Fibroblast of pulmonary artery (primary cell): ENCODE results near the gene PPM1L.
"Not testable (repeated sequence)": the region's sequence is repeated elsewhere in the genome, so short reads cannot be mapped to it uniquely, and the experiment has no call there.

ENCODE experiments used
- DNase-seq: peaks from one replicate; pipeline ENCODE4 v3.0.0-alpha.2; 2010; ENCODE audit warnings: low read depth
- H3K4me3 ChIP-seq: replicated peaks from 2 replicates; pipeline ENCODE4 v1.5.1; 2011; ENCODE audit warnings: low read depth, mild to moderate bottlenecking, control low read depth, low read length, moderate library complexity
- TF ChIP-seq, protein P1 (sequence below): IDR thresholded peaks from 2 replicates; pipeline ENCODE4 v1.5.1; 2011; ENCODE audit warnings: mild to moderate bottlenecking, control low read depth, low read length, inconsistent platforms; ENCODE audit errors: missing control alignments

The PPM1L gene

DNA sequence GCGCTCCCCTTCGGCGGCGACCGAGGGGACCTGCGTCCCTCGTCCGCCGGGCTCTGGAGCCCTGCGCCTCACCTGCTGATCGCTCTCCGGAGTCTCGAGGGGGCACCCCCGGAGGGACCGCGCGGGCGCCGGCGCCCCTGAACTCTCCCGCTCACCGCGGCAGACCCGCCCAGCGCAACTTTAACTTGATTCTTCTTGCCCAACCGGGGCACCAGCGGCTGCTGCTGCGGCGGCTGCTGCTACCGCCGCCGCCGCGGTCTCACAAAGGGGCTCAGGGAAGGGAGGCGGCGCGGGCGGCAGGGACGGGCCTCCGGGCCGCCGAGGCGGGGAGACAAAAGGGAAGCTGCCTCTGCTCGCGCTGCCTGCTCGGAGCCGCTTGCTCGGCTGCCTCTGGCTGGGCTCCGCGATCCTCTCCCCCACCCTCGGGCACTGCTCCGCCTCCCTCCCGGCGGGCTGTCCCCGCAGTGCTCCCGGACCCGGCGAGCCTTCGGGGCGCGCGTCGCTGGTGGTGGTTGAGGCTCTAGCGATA lies at the start of gene PPM1L:
Gene PPM1L, plus strand, starts transcription at position 456 of the 529 bp plus-strand sequence.
- peak within 1 kb of the TSS; percentile 73 for H3K4me3 ChIP-seq
- TF ChIP-seq, protein P1, sequence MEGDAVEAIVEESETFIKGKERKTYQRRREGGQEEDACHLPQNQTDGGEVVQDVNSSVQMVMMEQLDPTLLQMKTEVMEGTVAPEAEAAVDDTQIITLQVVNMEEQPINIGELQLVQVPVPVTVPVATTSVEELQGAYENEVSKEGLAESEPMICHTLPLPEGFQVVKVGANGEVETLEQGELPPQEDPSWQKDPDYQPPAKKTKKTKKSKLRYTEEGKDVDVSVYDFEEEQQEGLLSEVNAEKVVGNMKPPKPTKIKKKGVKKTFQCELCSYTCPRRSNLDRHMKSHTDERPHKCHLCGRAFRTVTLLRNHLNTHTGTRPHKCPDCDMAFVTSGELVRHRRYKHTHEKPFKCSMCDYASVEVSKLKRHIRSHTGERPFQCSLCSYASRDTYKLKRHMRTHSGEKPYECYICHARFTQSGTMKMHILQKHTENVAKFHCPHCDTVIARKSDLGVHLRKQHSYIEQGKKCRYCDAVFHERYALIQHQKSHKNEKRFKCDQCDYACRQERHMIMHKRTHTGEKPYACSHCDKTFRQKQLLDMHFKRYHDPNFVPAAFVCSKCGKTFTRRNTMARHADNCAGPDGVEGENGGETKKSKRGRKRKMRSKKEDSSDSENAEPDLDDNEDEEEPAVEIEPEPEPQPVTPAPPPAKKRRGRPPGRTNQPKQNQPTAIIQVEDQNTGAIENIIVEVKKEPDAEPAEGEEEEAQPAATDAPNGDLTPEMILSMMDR: no peak
- peak; percentile 42 for DNase-seq

DNA sequence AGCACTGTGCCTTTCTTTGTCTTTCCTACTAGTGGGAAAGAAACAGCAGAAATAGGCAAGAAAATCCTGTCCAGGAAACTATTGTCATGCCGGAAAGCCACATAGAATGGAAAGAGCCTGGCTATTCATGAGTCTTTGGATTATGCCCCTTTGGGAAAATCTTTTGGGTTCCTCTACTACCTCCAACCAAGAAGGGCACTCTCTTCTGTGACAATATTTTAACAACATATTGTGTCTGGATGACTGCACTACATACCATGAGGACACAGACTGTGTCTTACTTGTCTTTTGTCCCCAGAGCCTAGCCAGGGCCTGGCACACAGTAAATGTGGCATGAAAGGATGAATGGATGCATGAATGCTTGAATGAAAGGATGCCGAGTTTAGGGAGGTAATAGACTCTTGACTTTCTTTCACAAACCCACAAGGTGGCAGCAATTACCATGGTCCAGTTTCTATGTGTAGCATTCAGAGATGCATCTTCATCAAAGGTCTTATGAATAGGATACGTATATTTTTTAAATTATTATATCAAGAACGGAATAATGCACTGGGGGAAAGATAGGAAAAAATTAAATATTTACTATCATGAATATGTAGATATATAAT lies 48.7 kb upstream of the PPM1L start:
- TF ChIP-seq, protein P1: peak; percentile 54
- DNase-seq: peak; percentile 74
- H3K4me3 ChIP-seq: no peak overlapping the region

DNA sequence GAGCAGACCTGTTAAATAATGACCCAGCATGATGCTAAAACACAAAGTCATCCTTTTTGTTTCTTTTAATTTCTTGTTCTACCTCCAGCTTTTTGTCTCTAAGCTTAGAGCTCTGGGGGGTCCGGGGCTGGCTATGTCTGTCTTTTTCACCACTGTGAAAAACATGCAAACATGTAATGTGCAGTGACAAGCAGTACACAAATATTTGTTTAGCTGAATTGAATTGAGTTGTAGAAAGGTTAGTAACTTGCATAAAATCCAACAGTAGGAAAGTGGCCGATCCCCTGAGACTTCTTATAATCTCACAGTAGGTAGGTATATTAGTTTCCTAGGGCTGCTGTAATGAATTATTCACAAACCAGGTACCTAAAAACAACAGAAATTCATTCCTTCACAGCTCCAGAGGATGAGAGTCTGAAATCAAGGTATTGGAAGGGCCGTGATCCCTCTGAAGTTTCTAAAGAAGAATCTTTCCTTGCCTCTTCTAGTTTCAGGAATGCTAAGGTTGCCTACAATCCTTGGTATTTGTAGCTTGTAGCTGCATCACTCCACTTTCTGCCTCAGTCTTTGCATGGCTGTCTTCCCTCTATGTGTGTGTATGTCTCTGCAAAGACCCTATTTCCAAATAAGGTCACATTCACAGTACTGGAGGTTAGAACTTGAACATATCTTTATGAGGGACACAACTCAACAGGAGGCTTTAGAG lies 46.4 kb upstream of the PPM1L start:
- no peak for DNase-seq
- TF ChIP-seq, protein P1: no peak
- H3K4me3 ChIP-seq: no peak overlapping the region

DNA sequence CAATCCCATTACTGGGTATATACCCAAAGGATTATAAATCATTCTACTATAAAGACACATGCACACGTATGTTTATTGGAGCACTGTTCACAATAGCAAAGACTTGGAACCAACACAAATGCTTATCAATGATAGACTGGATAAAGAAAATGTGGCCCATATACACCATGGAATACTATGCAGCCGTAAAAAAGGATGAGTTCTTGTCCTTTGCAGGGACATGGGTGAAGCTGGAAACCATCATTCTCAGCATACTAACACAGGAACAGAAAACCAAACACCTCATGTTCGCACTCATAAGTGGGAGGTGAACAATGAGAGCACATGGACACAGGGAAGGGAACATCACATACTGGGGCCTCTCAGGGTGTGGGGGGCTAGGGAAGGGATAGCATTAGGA lies 42.9 kb upstream of the PPM1L start:
- DNase-seq: not testable (repeated sequence)

DNA sequence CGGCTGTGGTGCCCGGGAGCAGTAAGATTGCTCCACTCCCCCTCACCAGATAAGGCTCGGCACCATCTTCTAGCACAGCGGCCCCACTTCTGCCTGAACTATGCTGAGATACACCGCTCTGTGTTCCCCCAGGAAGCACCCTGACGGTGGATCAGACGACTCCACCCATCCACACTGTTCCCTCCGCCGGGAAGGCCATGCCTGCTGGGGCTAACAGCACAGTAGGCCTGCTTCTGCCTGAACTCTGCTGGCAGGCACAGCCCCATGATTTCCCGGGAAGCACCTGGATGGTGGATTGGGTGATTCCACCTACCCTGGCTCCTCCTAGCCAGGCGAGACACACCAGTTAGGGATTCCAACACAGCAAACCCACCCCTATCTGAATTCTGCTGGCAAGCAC lies 36.3 kb upstream of the PPM1L start:
- no peak for DNase-seq
- H3K4me3 ChIP-seq: no peak overlapping the region
- TF ChIP-seq, protein P1: no peak

More for the DNA sequence above, 42.9 kb upstream of the PPM1L start:
- H3K4me3 ChIP-seq: not testable (repeated sequence)

DNA sequence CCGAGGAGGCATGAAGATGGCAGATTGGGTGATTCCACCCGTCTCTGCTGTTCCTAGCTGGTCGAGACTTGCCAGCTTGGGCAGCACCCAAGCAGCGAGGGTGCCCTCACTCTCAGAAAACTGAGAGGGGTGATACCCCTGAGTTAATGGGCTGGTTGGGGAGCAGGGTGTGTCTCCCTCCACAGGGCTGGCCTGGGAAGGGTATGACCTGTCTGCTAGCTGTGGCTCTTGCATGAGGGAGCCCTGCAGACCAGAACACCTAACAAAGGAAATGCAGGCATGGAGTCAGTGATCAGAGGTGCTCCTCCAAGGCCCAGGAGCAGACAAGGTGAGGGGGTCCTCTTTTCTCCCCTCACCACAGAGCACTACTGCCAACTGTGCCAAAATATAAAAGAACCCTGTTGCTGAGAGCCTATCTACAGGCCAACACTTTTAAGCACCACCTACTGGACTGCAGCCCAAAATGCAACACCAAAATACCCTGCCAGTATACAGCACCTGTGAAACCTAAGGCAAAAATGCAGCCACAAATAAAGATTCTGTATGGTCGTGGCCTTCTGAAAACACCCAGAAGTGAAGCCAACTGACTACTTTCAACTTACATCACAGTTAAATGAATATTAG lies 35.8 kb upstream of the PPM1L start:
- DNase-seq: no peak
- no peak overlapping the region for H3K4me3 ChIP-seq
- TF ChIP-seq, protein P1: peak; percentile 17

DNA sequence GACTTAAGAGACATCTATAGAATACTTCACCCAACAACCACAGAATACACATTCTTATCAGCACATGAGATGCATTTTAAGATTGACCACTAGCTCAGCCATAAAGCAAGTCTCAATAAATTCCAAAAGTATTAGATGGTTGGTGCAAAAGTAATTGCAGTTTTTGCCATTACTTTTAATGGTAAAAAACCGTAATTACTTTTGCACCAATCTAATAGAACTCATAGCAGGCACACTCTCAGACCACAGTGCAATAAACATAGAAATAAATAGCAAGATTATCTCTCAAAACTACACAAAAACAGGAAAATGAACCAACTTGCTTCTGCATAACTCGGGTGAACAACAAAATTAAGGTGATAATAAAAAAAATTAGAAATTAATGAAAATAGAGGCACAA lies 33.7 kb upstream of the PPM1L start:
- H3K4me3 ChIP-seq: no peak overlapping the region
- DNase-seq: no peak
- TF ChIP-seq, protein P1: no peak
